B cell (primary cell): ENCODE measurements around the gene NBR1.

Experiments used
- EZH2 ChIP-seq: IDR thresholded peaks from 2 replicates; pipeline ENCODE4 v1.6.1; 2012; ENCODE audit warnings: borderline replicate concordance, low read depth, mild to moderate bottlenecking, moderate library complexity, low read length; ENCODE audit not compliant: insufficient read depth, poor library complexity, severe bottlenecking
- TF ChIP-seq, protein P1 (sequence below): fragments of 200-600 bp; IDR thresholded peaks from one replicate; pipeline ENCODE4 v1.8.0; 2022; ENCODE audit warnings: antibody characterized with exemption, mild to moderate bottlenecking

DNA sequence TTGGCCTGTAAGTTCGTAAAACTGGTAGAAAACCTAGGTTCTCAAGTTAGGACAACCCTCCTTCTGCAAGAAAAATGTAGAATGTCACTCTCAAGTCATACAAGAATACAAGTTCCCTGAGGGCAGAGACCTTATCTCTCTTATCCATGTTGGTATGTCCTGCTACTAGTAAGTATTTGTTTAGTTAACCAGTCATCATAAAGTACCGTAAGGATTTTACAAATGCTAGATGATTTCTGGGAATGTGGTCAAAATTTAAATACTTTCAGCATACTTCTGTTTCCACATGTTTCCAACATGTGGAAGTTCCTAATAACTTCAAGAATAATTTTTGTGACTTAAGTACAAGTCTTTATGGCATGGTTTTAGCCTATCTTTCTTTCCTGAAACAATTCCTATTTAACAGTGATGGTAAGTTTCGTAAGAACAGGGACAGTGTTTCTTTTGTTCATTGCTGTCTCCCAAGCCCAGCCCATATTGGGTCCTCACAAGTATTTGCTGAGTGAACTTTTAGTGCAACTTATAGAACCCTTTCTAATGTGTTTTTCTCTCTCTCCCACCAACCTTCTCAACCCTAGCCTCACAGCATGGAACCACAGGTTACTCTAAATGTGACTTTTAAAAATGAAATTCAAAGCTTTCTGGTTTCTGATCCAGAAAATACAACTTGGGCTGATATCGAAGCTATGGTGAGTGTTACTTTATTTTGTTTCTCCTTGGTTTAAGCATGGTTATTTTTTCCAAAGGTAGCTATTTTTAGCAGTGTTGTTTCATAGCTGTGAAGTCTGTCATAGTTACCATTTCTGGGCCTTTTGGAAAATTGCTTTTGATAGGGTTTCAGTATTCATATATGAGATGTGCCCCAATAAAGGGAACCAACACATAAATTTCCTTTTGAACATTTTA, 4.5 kb downstream of the NBR1 start:
- TF ChIP-seq EZH2: no peak
- TF ChIP-seq, protein P1, sequence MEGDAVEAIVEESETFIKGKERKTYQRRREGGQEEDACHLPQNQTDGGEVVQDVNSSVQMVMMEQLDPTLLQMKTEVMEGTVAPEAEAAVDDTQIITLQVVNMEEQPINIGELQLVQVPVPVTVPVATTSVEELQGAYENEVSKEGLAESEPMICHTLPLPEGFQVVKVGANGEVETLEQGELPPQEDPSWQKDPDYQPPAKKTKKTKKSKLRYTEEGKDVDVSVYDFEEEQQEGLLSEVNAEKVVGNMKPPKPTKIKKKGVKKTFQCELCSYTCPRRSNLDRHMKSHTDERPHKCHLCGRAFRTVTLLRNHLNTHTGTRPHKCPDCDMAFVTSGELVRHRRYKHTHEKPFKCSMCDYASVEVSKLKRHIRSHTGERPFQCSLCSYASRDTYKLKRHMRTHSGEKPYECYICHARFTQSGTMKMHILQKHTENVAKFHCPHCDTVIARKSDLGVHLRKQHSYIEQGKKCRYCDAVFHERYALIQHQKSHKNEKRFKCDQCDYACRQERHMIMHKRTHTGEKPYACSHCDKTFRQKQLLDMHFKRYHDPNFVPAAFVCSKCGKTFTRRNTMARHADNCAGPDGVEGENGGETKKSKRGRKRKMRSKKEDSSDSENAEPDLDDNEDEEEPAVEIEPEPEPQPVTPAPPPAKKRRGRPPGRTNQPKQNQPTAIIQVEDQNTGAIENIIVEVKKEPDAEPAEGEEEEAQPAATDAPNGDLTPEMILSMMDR: no peak
